ENCODE data around the gene ZNHIT6.
A peak's percentile ranks its signal among the peaks of the same experiment; 100 is the strongest.
"Not testable (repeated sequence)": the region's sequence is repeated elsewhere in the genome, so short reads cannot be mapped to it uniquely, and the experiment has no call there.

ZNHIT6 gene

GRCh38 chr1:85663382-85663781, 44.9 kb downstream of the ZNHIT6 start:
- no peak for DNase-seq

- DNase-seq = no peak
These were observed 46.5 kb downstream of the ZNHIT6 start for GRCh38 chr1:85661767-85662166.

- no peak for DNase-seq
These were observed 47.7 kb downstream of the ZNHIT6 start for GRCh38 chr1:85660541-85660940.

- DNase-seq = no peak
These were observed 49.1 kb downstream of the ZNHIT6 start for GRCh38 chr1:85659174-85659573.

GRCh38 chr1:85656948-85657347, 51.3 kb downstream of the ZNHIT6 start:
- DNase-seq = no peak

- DNase-seq = no peak
These were observed 52.0 kb downstream of the ZNHIT6 start for GRCh38 chr1:85656256-85656655.

GRCh38 chr1:85655315-85655714, 52.9 kb downstream of the ZNHIT6 start:
- no peak for DNase-seq

- DNase-seq = no peak
These were observed 54.0 kb downstream of the ZNHIT6 start for GRCh38 chr1:85654066-85654782.

GRCh38 chr1:85652327-85652726, 55.9 kb downstream of the ZNHIT6 start:
- DNase-seq = no peak

GRCh38 chr1:85650645-85651044, 57.6 kb downstream of the ZNHIT6 start:
- no peak for DNase-seq

GRCh38 chr1:85649591-85649990, 58.6 kb downstream of the ZNHIT6 start:
- no peak for DNase-seq

- peak; percentile 27 to 74 (median 54) for DNase-seq
These were observed 66.4 kb downstream of the ZNHIT6 start for GRCh38 chr1:85641598-85642556.

GRCh38 chr1:85639920-85640319, 68.3 kb downstream of the ZNHIT6 start:
- DNase-seq = not testable (repeated sequence)

- no peak for DNase-seq
These were observed 69.8 kb downstream of the ZNHIT6 start for GRCh38 chr1:85638412-85638811.

- no peak for DNase-seq
These were observed 77.7 kb downstream of the ZNHIT6 start for GRCh38 chr1:85630493-85630892.

GRCh38 chr1:85629532-85629920, 78.7 kb downstream of the ZNHIT6 start:
- DNase-seq = no peak

- DNase-seq = peak in 2 of 3 experiments; percentile 8 to 40
These were observed 79.3 kb downstream of the ZNHIT6 start for GRCh38 chr1:85628791-85629531.

GRCh38 chr1:85626818-85627217, 81.4 kb downstream of the ZNHIT6 start:
- DNase-seq = no peak

GRCh38 chr1:85624361-85624760, 83.9 kb downstream of the ZNHIT6 start:
- DNase-seq = no peak

- DNase-seq = no peak
These were observed 85.2 kb downstream of the ZNHIT6 start for GRCh38 chr1:85623061-85623471.

GRCh38 chr1:85621430-85621829, 86.8 kb downstream of the ZNHIT6 start:
- DNase-seq = no peak

- DNase-seq = no peak
These were observed 90.6 kb downstream of the ZNHIT6 start for GRCh38 chr1:85617633-85618100.

- no peak for DNase-seq
These were observed 91.5 kb downstream of the ZNHIT6 start for GRCh38 chr1:85616736-85617135.
